Esophagus muscularis mucosa (tissue), 3 donors: ENCODE results near the gene CBR3.

ENCODE experiments used
- CTCF ChIP-seq, 3 experiments: fragments of 200-600 bp in 2 of 3; fragments of 450-650 bp in 1 of 3; sonication (generic) in 2 of 3; IDR thresholded peaks; one replicate each; pipeline ENCODE4 v1.5.1; 2017 to 2019; ENCODE audit warnings: antibody characterized with exemption in 3 of 3, mild to moderate bottlenecking in 2 of 3, moderate library complexity in 1 of 3
- POLR2A ChIP-seq: fragments of 450-650 bp; IDR thresholded peaks from one replicate; pipeline ENCODE4 v1.6.1; 2017; ENCODE audit warnings: antibody characterized with exemption, moderate library complexity, mild to moderate bottlenecking, low read depth

DNA sequence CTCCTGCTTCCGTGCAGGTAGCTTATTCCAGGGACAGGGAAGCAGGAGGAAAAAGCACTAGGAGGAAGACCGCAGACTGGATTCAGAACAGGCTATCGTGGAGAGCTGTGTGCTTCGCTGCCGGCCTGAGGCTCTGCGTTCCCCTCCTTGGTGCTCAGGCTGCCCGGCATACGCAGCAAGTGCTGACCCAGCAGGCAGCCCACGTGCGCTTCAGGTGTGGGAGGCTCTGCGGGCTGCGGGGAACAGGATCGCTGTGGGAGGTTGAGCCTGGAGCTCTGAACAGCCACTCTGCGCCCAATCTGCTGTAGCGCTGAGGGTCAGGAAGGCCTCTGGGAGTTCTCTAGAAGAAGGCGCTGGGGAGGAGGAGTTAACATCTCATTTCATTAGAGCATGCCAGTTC, 49.7 kb downstream of the CBR3 start:
- TF ChIP-seq CTCF (IDR thresholded peaks at IDR 0.05) (no peak), POLR2A (no peak)
